CD14-positive monocyte (primary cell): ENCODE results near the gene CHTF8. TPM values are rescaled to one million over a fixed set of nuclear protein-coding genes. Genes with fewer than 3 reads are reported as not detected.
A peak's percentile ranks its signal among the peaks of the same experiment; 100 is the strongest.

ENCODE experiments used
- DNase-seq, 3 donors: peaks; one replicate each; pipeline ENCODE4 v3.0.0-alpha.2; 2011 to 2022
- H2AFZ ChIP-seq: 2 replicates; pipeline ENCODE4 v1.6.0; 2012; ENCODE audit warnings: mild to moderate bottlenecking, low read depth, low read length, inconsistent platforms; ENCODE audit not compliant: insufficient read depth, poor library complexity, severe bottlenecking
- H3K27ac ChIP-seq, 2 donors: 1 replicate in 1 of 2; 2 replicates in 1 of 2; pipeline ENCODE4 v1.5.1; 2012 to 2013; ENCODE audit warnings: low read length in 2 of 2, control low read depth in 1 of 2, inconsistent platforms in 1 of 2, low read depth in 1 of 2, mild to moderate bottlenecking in 1 of 2
- H3K27me3 ChIP-seq, 2 donors: one replicate each; pipeline versions ENCODE4 v1.6.0 to v1.6.1; 2011 to 2013; ENCODE audit warnings: low read length in 2 of 2; ENCODE audit not compliant: control insufficient read depth in 2 of 2, insufficient read depth in 2 of 2
- H3K36me3 ChIP-seq, 2 donors: replicated peaks in 1 of 2; 1 replicate in 1 of 2; 2 replicates in 1 of 2; pipeline versions ENCODE4 v1.5.1 to v1.6.1; 2012 to 2013; ENCODE audit warnings: low read length in 2 of 2, control low read depth in 1 of 2, inconsistent platforms in 1 of 2, mild to moderate bottlenecking in 1 of 2; ENCODE audit not compliant: insufficient read depth in 2 of 2, control insufficient read depth in 1 of 2
- H3K4me1 ChIP-seq, 2 donors: 1 replicate in 1 of 2; 2 replicates in 1 of 2; pipeline versions ENCODE4 v1.5.1 to v1.6.1; 2012 to 2013; ENCODE audit warnings: low read length in 2 of 2, control low read depth in 1 of 2, inconsistent platforms in 1 of 2, mild to moderate bottlenecking in 1 of 2, moderate library complexity in 1 of 2; ENCODE audit not compliant: insufficient read depth in 2 of 2, control insufficient read depth in 1 of 2
- H3K4me2 ChIP-seq: replicated peaks from 2 replicates; pipeline ENCODE3; 2012; ENCODE audit warnings: low read length, moderate library complexity, mild to moderate bottlenecking; ENCODE audit not compliant: poor library complexity, severe bottlenecking; ENCODE audit errors: extremely low read depth
- H3K4me3 ChIP-seq, 3 experiments: fragments of 200-600 bp in 1 of 3; sonication (generic) in 1 of 3; replicated peaks in 1 of 3; 1 replicate in 2 of 3; 2 replicates in 1 of 3; pipeline ENCODE4 v1.5.1; 2011 to 2013; ENCODE audit warnings: low read length in 3 of 3, mild to moderate bottlenecking in 3 of 3, control low read depth in 2 of 3, low read depth in 2 of 3, inconsistent platforms in 1 of 3, moderate library complexity in 1 of 3
- H3K79me2 ChIP-seq: 2 replicates; pipeline ENCODE4 v1.6.0; 2012; ENCODE audit warnings: mild to moderate bottlenecking, control low read depth, inconsistent platforms, low read length, moderate library complexity; ENCODE audit not compliant: insufficient read depth
- H3K9ac ChIP-seq: 2 replicates; pipeline ENCODE4 v1.6.0; 2017; ENCODE audit warnings: low read length, mild to moderate bottlenecking; ENCODE audit not compliant: insufficient read depth, poor library complexity, severe bottlenecking
- H3K9me3 ChIP-seq, 2 donors: replicated peaks in 1 of 2; 1 replicate in 1 of 2; 2 replicates in 1 of 2; pipeline versions ENCODE4 v1.5.1 to v1.6.1; 2012 to 2013; ENCODE audit warnings: low read length in 2 of 2, control low read depth in 1 of 2; ENCODE audit not compliant: control insufficient read depth in 1 of 2, insufficient read depth in 1 of 2
- H4K20me1 ChIP-seq: 2 replicates; pipeline ENCODE4 v1.6.0; 2012; ENCODE audit warnings: mild to moderate bottlenecking, low read length, control low read depth, moderate library complexity; ENCODE audit not compliant: insufficient read depth
- H3K27ac Mint-ChIP-seq, 7 donors: one replicate each; pipeline ENCODE4 v1.8.0; 2020; ENCODE audit warnings: mild to moderate bottlenecking in 7 of 7, mixed read lengths in 7 of 7, moderate library complexity in 6 of 7, inconsistent platforms in 2 of 7
- H3K27me3 Mint-ChIP-seq, 3 donors: one replicate each; pipeline ENCODE4 v1.8.0; 2021 to 2022; ENCODE audit warnings: low read depth in 3 of 3, mild to moderate bottlenecking in 3 of 3, mixed read lengths in 3 of 3, moderate library complexity in 3 of 3, inconsistent platforms in 1 of 3
- H3K36me3 Mint-ChIP-seq, 2 donors: one replicate each; pipeline ENCODE4 v1.8.0; 2020; ENCODE audit warnings: mixed read lengths in 2 of 2, inconsistent platforms in 1 of 2, mild to moderate bottlenecking in 1 of 2
- H3K4me1 Mint-ChIP-seq: one replicate; pipeline ENCODE4 v1.8.0; 2020; ENCODE audit warnings: mild to moderate bottlenecking, mixed read lengths
- H3K4me3 Mint-ChIP-seq, 2 donors: one replicate each; pipeline ENCODE4 v1.8.0; 2020; ENCODE audit warnings: mild to moderate bottlenecking in 2 of 2, mixed read lengths in 2 of 2, moderate library complexity in 1 of 2
- H3K9me3 Mint-ChIP-seq, 7 donors: one replicate each; pipeline ENCODE4 v1.8.0; 2020 to 2022; ENCODE audit warnings: mixed read lengths in 7 of 7, mild to moderate bottlenecking in 6 of 7, moderate library complexity in 6 of 7, inconsistent platforms in 2 of 7
- WGBS: methylation state at CpG from one replicate; pipeline ENCODE4 v1.1.5; 2013; ENCODE audit warnings: missing lambda C conversion rate; ENCODE audit not compliant: insufficient coverage; 5-methylcytosine and 5-hydroxymethylcytosine counted together
- intact Hi-C, 2 donors: fragments of 100-400 bp; cut with micrococcal nuclease; formaldehyde crosslinking; loops; one replicate each; pipeline versions ENCODE4 v1.15.0 to v1.15.1; 2023
- polyA plus RNA-seq, 3 donors: library from polyadenylated mRNA; depleted of rRNA in 1 of 3; unstranded in 2 of 3; stranded (reverse) in 1 of 3; fragments of 300-500 nt in 2 of 3; fragments of >200 nt in 1 of 3; fragmentation: Illumina TruSeq in 2 of 3; gene quantifications; 1 replicate in 2 of 3; 2 replicates in 1 of 3; pipeline ENCODE4 v1.2.3, GENCODE V29; 2012 to 2021
- TF ChIP-seq, protein P1 (sequence below): fragments of 200-600 bp; IDR thresholded peaks from one replicate; pipeline ENCODE4 v1.8.0; 2022; ENCODE audit warnings: antibody characterized with exemption, mild to moderate bottlenecking

CHTF8 gene
- polyA plus RNA-seq, 3 donors, result 45.9 to 172 (median 158) TPM

GRCh38 chr16:69131839-69132423, 457 bp downstream of the CHTF8 start:
- TF ChIP-seq, protein P1, sequence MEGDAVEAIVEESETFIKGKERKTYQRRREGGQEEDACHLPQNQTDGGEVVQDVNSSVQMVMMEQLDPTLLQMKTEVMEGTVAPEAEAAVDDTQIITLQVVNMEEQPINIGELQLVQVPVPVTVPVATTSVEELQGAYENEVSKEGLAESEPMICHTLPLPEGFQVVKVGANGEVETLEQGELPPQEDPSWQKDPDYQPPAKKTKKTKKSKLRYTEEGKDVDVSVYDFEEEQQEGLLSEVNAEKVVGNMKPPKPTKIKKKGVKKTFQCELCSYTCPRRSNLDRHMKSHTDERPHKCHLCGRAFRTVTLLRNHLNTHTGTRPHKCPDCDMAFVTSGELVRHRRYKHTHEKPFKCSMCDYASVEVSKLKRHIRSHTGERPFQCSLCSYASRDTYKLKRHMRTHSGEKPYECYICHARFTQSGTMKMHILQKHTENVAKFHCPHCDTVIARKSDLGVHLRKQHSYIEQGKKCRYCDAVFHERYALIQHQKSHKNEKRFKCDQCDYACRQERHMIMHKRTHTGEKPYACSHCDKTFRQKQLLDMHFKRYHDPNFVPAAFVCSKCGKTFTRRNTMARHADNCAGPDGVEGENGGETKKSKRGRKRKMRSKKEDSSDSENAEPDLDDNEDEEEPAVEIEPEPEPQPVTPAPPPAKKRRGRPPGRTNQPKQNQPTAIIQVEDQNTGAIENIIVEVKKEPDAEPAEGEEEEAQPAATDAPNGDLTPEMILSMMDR, result no peak
- H4K20me1 ChIP-seq, result peaks cover 44% of the 10 kb centered on the region
- no peaks in the 10 kb centered on the region for H3K27me3 ChIP-seq
- no peaks in the 10 kb centered on the region for H3K9me3 ChIP-seq
- DNase-seq, result peak in 2 of 3 donors; percentile 4 to 45
- H3K4me3 Mint-ChIP-seq, result peak overlapping the region; percentile 95 to 96
- under 1% methylated on average over 32 of the region's 53 CpGs for WGBS
- peak overlapping the region; percentile 70 to 86 for H3K27ac ChIP-seq
- intact Hi-C loops, result loop anchor here (5.0 to 10.0 kb wide), 3 partner anchors 53 to 595 kb away; partner anchors contain the start of genes SNTB2 (in 1 of the 2), VPS4A (in 1 of the 2) and ZFP90 (in 1 of the 2)
- H3K27ac Mint-ChIP-seq, result peak overlapping the region; percentile 90 to 95 (median 93)
- peak overlapping the region; percentile 91 for H2AFZ ChIP-seq
- peaks cover 13 to 19% of the 10 kb centered on the region in 2 donors for H3K4me1 ChIP-seq
- H3K27me3 Mint-ChIP-seq, result peaks cover 0 to 1% (median 0%) of the 10 kb centered on the region in 3 donors
- peak overlapping the region; percentile 96 for H3K4me2 ChIP-seq
- H3K9ac ChIP-seq, result peak overlapping the region; percentile 76
- peaks cover 37% of the 10 kb centered on the region for H3K4me1 Mint-ChIP-seq
- H3K4me3 ChIP-seq, result peak overlapping the region; percentile 79 to 99 (median 80)
- no peaks in the 10 kb centered on the region for H3K9me3 Mint-ChIP-seq
- H3K79me2 ChIP-seq, result peaks cover 85% of the 10 kb centered on the region
- H3K36me3 ChIP-seq, result peaks cover 3 to 19% of the 10 kb centered on the region in 2 donors
- peaks cover 7 to 13% of the 10 kb centered on the region in 2 donors for H3K36me3 Mint-ChIP-seq

DNA sequence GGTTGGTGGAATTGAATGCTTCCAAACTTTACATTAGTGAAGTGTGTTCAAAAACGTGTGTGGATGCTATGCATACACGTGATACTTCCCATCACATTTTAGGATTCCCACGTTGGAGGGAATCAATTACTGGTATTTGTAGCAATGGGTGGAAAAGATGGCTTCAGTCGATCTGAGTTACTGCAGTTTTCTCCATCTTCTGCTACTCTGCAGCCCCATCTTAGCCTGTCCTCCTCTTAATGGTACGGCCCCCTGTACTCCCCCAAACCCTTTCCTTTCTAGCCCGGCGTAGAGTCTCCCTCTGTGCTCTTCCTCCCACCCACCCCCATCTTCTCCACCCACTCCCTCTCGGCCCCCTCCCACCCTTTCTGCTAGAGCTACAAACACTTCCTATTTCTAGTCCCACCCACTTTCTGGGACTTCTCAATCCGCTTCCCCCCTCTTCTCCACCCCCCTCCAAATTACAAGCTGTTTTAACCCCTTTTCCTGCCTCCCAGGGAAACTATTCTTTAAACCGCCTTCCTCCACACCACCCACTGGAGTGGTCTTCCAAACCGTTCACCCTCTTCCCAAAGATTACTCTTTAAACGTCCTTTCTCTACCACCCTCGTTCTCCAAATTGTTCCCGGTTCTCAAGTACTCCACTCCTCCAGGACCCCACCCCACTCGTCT, 1.1 kb downstream of the CHTF8 start:
- H3K79me2 ChIP-seq, result peaks cover 91% of the 10 kb centered on the region
- Mint-ChIP-seq H3K4me1 (peaks cover 37% of the 10 kb centered on the region), H3K4me3 (peak overlapping the region; percentile 95 to 96), H3K27me3 (peaks cover 0 to 1% (median 0%) of the 10 kb centered on the region in 3 donors), H3K27ac (peak overlapping the region; percentile 90 to 95 (median 93)), H3K9me3 (no peaks in the 10 kb centered on the region), H3K36me3 (peaks cover 4 to 11% of the 10 kb centered on the region in 2 donors)
- peak overlapping the region; percentile 43 for H2AFZ ChIP-seq
- H3K4me3 ChIP-seq, result peak overlapping the region; percentile 79 to 99 (median 80)
- DNase-seq, result peak; percentile 37 to 48 (median 45)
- H3K4me2 ChIP-seq, result peak overlapping the region; percentile 96
- H3K27me3 ChIP-seq, result no peaks in the 10 kb centered on the region
- TF ChIP-seq, protein P1, result no peak
- WGBS, result 0% methylated on average over 11 of the region's 15 CpGs
- H3K36me3 ChIP-seq, result peaks cover 0 to 13% of the 10 kb centered on the region in 2 donors
- peak overlapping the region; percentile 70 to 86 for H3K27ac ChIP-seq
- no peaks in the 10 kb centered on the region for H3K9me3 ChIP-seq
- peaks cover 13 to 19% of the 10 kb centered on the region in 2 donors for H3K4me1 ChIP-seq
- H3K9ac ChIP-seq, result peak overlapping the region; percentile 76
- peaks cover 51% of the 10 kb centered on the region for H4K20me1 ChIP-seq
- intact Hi-C loops, result loop anchor here (5.0 to 10.0 kb wide), 3 partner anchors 53 to 594 kb away; partner anchors contain the start of genes SNTB2 (in 1 of the 2), VPS4A (in 1 of the 2) and ZFP90 (in 1 of the 2)
